ENCODE results near the gene LRSAM1.

DNA sequence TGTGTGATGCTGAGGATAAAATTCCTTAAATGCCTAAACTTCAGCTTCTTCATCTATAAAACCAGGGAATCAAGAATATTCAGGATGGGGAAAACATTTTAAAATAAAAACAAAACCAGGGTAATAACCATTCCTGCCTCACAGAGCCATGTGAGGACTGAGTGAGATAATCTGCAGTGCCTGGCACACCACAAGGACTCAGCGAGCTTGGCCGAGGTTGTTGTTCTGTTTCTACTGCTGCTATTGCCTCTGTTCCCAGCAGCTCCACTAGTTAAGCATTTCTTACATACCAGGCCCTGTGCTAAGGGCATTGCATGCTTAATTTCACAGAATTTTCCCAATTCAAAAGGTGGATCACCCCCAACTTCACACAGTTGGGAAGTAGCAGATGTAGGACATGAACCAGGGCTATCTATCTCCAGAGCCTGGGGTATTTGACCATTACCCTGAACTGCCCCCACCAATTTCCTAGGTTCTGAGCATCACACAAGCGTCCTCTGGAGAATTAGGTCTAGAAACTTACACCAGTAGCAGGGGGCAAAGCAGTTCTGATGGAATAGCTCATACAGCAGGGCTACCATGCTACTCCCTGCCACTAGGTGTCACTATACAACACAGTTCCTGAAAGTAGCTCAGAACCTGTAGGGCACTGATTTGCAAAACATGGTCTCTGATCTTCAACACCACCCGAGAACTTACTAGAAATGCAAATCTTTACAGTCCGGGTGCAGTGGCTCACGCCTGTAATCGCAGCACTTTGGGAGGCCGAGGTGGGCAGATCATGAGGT is 74.3 kb downstream of the LRSAM1 start:
- TF ChIP-seq EP300 (IDR thresholded peaks at IDR 0.05) (no peak), POLR2A (IDR thresholded peaks at IDR 0.05) (no peak)
- TF ChIP-seq, protein P1, sequence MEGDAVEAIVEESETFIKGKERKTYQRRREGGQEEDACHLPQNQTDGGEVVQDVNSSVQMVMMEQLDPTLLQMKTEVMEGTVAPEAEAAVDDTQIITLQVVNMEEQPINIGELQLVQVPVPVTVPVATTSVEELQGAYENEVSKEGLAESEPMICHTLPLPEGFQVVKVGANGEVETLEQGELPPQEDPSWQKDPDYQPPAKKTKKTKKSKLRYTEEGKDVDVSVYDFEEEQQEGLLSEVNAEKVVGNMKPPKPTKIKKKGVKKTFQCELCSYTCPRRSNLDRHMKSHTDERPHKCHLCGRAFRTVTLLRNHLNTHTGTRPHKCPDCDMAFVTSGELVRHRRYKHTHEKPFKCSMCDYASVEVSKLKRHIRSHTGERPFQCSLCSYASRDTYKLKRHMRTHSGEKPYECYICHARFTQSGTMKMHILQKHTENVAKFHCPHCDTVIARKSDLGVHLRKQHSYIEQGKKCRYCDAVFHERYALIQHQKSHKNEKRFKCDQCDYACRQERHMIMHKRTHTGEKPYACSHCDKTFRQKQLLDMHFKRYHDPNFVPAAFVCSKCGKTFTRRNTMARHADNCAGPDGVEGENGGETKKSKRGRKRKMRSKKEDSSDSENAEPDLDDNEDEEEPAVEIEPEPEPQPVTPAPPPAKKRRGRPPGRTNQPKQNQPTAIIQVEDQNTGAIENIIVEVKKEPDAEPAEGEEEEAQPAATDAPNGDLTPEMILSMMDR (IDR thresholded peaks at IDR 0.05) = peak; percentile 58 to 76 (median 68)

Data from upper lobe of left lung (tissue), 4 donors.